Myometrial cell (primary cell): Measurements from ENCODE around the gene CFAP77. TPM values are rescaled to one million over a fixed set of nuclear protein-coding genes. Genes with fewer than 3 reads are reported as not detected.

Experiments used
- total RNA-seq: library from RNA; depleted of rRNA; stranded (reverse); fragments of >200 nt; gene quantifications from 2 replicates; pipeline ENCODE4 v1.2.3, GENCODE V29; 2015

CFAP77 gene
- total RNA-seq: not detected in 2 replicates

GRCh38 chr9:132409828-132410528 lies at the start of gene CFAP77:
Gene CFAP77, plus strand, starts transcription at chr9:132410211. Its CDS starts 61 bp downstream, at chr9:132410272.

GRCh38 chr9:132406554-132407122 lies 3.4 kb upstream of the CFAP77 start, which contains the start of gene TTF1:
Gene TTF1, minus strand, starts transcription at chr9:132406840. Its CDS starts 4,019 bp downstream, at chr9:132402821.

GRCh38 chr9:132582276-132582785 lies 172.3 kb downstream of the CFAP77 start, which contains the start of gene BARHL1:
Gene BARHL1, plus strand, starts transcription at chr9:132582606. Its CDS starts 192 bp downstream, at chr9:132582798.

Other genes with a start within 250 kb of the CFAP77 start
- under 0.01 and 0.58 TPM in 2 replicates for gene NTNG2, start 248.2 kb upstream of the CFAP77 start, total RNA-seq
- gene SETX, start 55.2 kb upstream of the CFAP77 start, total RNA-seq: 22.2 and 25.9 TPM in 2 replicates
- 5.2 and 9.0 TPM in 2 replicates for gene TTF1, start 3.4 kb upstream of the CFAP77 start, total RNA-seq
- gene BARHL1, start 172.4 kb downstream of the CFAP77 start, total RNA-seq: not detected in 2 replicates